B cell (primary cell): ENCODE results near the gene PRLH. TPM values are rescaled to one million over a fixed set of nuclear protein-coding genes. Genes with fewer than 3 reads are reported as not detected.

Source experiments
- ATAC-seq: fragments of 200-7000 bp; cut with Tn5 transposase; one replicate; pipeline ENCODE4 v1.10.0; 2021; ENCODE audit warnings: low read depth, mild to moderate bottlenecking, moderate number of reproducible peaks, moderate library complexity
- CTCF ChIA-PET: fragments of 350-600 bp; sonication (Branson Sonifier 250); formaldehyde crosslinking; loops from one replicate; lab custom pipeline; 2021; ENCODE audit warnings: antibody characterized with exemption, inconsistent platforms; lab: Charles Lee
- POLR2A ChIA-PET: fragments of 350-600 bp; sonication (Branson Sonifier 250); formaldehyde crosslinking; loops from one replicate; lab custom pipeline; 2021; ENCODE audit warnings: antibody characterized with exemption; lab: Charles Lee
- DNase-seq: peaks from one replicate; pipeline ENCODE4 v3.0.0; 2013
- H2AFZ ChIP-seq: 2 replicates; pipeline ENCODE4 v1.6.1; 2012; ENCODE audit warnings: mild to moderate bottlenecking, low read depth, low read length; ENCODE audit not compliant: insufficient read depth, poor library complexity, severe bottlenecking
- H3K27ac ChIP-seq, 2 donors: 1 replicate in 1 of 2; 2 replicates in 1 of 2; pipeline ENCODE4 v1.5.1; 2012 to 2013; ENCODE audit warnings: low read length in 2 of 2, mild to moderate bottlenecking in 2 of 2, moderate library complexity in 1 of 2
- H3K27me3 ChIP-seq, 4 experiments: fragments of 200-600 bp in 1 of 4; sonication (generic) in 1 of 4; replicated peaks in 1 of 4; 1 replicate in 2 of 4; 2 replicates in 2 of 4; pipeline versions ENCODE4 v1.6.1 to v1.7.0; 2013 to 2016; ENCODE audit warnings: low read length in 3 of 4, mild to moderate bottlenecking in 2 of 4, mixed read lengths in 1 of 4, moderate library complexity in 1 of 4; ENCODE audit not compliant: insufficient read depth in 4 of 4, control insufficient read depth in 3 of 4; ENCODE audit errors: control extremely low read depth in 1 of 4
- H3K36me3 ChIP-seq, 2 experiments: replicated peaks in 1 of 2; 1 replicate in 1 of 2; 2 replicates in 1 of 2; pipeline versions ENCODE4 v1.6.1 to v1.7.1; 2013; ENCODE audit warnings: low read length in 1 of 2; ENCODE audit not compliant: insufficient read depth in 2 of 2, control insufficient read depth in 1 of 2; ENCODE audit errors: control extremely low read depth in 1 of 2, extremely low read depth in 1 of 2
- H3K4me1 ChIP-seq, 2 donors: fragments of 200-600 bp in 1 of 2; sonication (generic) in 1 of 2; 1 replicate in 1 of 2; 2 replicates in 1 of 2; pipeline versions ENCODE4 v1.5.1 to v1.6.1; 2013 to 2017; ENCODE audit warnings: low read length in 2 of 2; ENCODE audit not compliant: control insufficient read depth in 2 of 2, insufficient read depth in 2 of 2
- H3K4me2 ChIP-seq: replicated peaks from 2 replicates; pipeline ENCODE3; 2012; ENCODE audit warnings: mild to moderate bottlenecking, low read depth, low read length; ENCODE audit not compliant: poor library complexity, severe bottlenecking
- H3K4me3 ChIP-seq, 5 experiments: fragments of 200-600 bp in 1 of 5; sonication (generic) in 1 of 5; 1 replicate in 3 of 5; 2 replicates in 2 of 5; pipeline versions ENCODE4 v1.5.1 to v1.7.0; 2011 to 2016; ENCODE audit warnings: low read length in 4 of 5, mild to moderate bottlenecking in 4 of 5, low read depth in 2 of 5, control low read depth in 1 of 5, moderate library complexity in 1 of 5; ENCODE audit not compliant: insufficient read depth in 1 of 5; ENCODE audit errors: control extremely low read depth in 1 of 5, extremely low read depth in 1 of 5
- H3K79me2 ChIP-seq: fragments of 200-600 bp; sonication (generic); one replicate; pipeline ENCODE4 v1.6.0; 2016; ENCODE audit warnings: low read length; ENCODE audit not compliant: control insufficient read depth, insufficient read depth
- H3K9ac ChIP-seq: fragments of 200-600 bp; sonication (generic); 2 replicates; pipeline ENCODE4 v1.6.1; 2017; ENCODE audit warnings: mild to moderate bottlenecking, low read length, moderate library complexity
- H3K9me3 ChIP-seq, 3 donors: one replicate each; pipeline versions ENCODE4 v1.6.1 to v1.7.1; 2013; ENCODE audit warnings: low read length in 2 of 3; ENCODE audit not compliant: control insufficient read depth in 2 of 3, insufficient read depth in 1 of 3; ENCODE audit errors: control extremely low read depth in 1 of 3
- H4K20me1 ChIP-seq: 2 replicates; pipeline ENCODE4 v1.6.0; 2012; ENCODE audit warnings: mild to moderate bottlenecking, low read length; ENCODE audit not compliant: insufficient read depth, control insufficient read depth, poor library complexity, severe bottlenecking
- H3K27ac Mint-ChIP-seq: one replicate; pipeline ENCODE4 v1.8.0; 2021; ENCODE audit warnings: mixed read lengths
- H3K27me3 Mint-ChIP-seq: one replicate; pipeline ENCODE4 v1.8.0; 2021; ENCODE audit warnings: mixed read lengths
- H3K4me1 Mint-ChIP-seq: one replicate; pipeline ENCODE4 v1.8.0; 2021; ENCODE audit warnings: mixed read lengths
- H3K4me3 Mint-ChIP-seq: one replicate; pipeline ENCODE4 v1.8.0; 2021; ENCODE audit warnings: mixed read lengths
- H3K9me3 Mint-ChIP-seq: one replicate; pipeline ENCODE4 v1.8.0; 2022; ENCODE audit warnings: mixed read lengths; ENCODE audit not compliant: insufficient read depth
- EZH2 ChIP-seq: IDR thresholded peaks from 2 replicates; pipeline ENCODE4 v1.6.1; 2012; ENCODE audit warnings: borderline replicate concordance, low read depth, mild to moderate bottlenecking, moderate library complexity, low read length; ENCODE audit not compliant: insufficient read depth, poor library complexity, severe bottlenecking
- WGBS: methylation state at CpG from one replicate; pipeline ENCODE4 v1.1.5; 2013; ENCODE audit warnings: missing lambda C conversion rate; ENCODE audit not compliant: insufficient coverage; 5-methylcytosine and 5-hydroxymethylcytosine counted together
- intact Hi-C: fragments of 100-400 bp; cut with micrococcal nuclease; formaldehyde crosslinking; loops from one replicate; pipeline ENCODE4 v1.10.0; 2022
- polyA plus RNA-seq: library from polyadenylated mRNA; depleted of rRNA; stranded (reverse); fragments of >200 nt; gene quantifications from 2 replicates; pipeline ENCODE4 v1.2.3, GENCODE V29; 2012
- total RNA-seq, 2 donors: library from RNA; stranded (reverse); fragments of 120-200 nt in 1 of 2; gene quantifications; 1 replicate in 1 of 2; 2 replicates in 1 of 2; pipeline versions ENCODE4 v1.2.3 to v1.2.4, GENCODE V29; 2013 to 2022
- TF ChIP-seq, protein P1 (sequence below): fragments of 200-600 bp; IDR thresholded peaks from one replicate; pipeline ENCODE4 v1.8.0; 2022; ENCODE audit warnings: antibody characterized with exemption, mild to moderate bottlenecking

Gene PRLH
- total and polyA plus RNA-seq, 2 donors (not counting 1 experiment from before 2014, with no cell fraction given): not detected

DNA sequence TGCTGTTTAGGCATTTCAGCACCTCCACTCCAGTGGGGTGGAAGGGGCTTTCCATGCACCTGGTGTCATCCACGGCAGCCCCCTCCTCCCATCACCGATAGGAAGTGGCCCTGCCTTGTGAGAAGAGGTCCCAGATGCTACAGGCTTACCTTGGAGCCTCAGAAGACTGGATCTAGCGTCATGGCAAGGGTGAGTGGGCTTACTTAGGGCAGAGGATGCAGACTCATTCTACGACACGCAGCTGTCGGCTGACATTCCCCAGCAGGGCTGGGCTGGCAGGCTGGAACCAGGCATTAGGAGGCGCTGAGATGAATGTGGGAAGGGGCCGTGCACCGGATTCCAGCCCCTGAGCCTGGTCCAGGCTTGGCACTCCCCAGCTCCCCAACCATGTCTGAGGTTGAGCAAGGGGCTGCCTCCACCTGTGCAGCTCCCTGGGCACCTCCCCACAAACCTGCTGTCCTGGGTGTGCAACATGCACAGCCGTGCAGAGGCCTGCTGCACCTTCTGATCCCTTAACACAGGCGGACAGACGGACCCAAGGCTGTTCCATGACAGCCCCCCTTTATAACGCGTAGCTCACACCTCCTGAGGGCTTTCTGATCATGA is 1.7 kb upstream of the PRLH start:
- Histone ChIP-seq H2AFZ (no peak overlapping the region), H3K9me3 (peaks cover 0 to 11% (median 3%) of the 10 kb centered on the region in 3 donors), H3K4me3 (no peak overlapping the region), H4K20me1 (no peaks in the 10 kb centered on the region), H3K79me2 (no peaks in the 10 kb centered on the region), H3K36me3 (no peaks in the 10 kb centered on the region), H3K27ac (no peak overlapping the region), H3K4me1 (no peaks in the 10 kb centered on the region), H3K27me3 (peaks cover 0 to 10% (median 0%) of the 10 kb centered on the region in 4 experiments), H3K4me2 (no peak overlapping the region), H3K9ac (no peak overlapping the region)
- no peak for DNase-seq
- Mint-ChIP-seq H3K4me3 (no peak overlapping the region), H3K9me3 (peaks cover 4% of the 10 kb centered on the region), H3K27me3 (peaks cover 19% of the 10 kb centered on the region), H3K27ac (no peak overlapping the region), H3K4me1 (no peaks in the 10 kb centered on the region)
- ChIA-PET POLR2A (no interaction called here), CTCF (no interaction called here)
- intact Hi-C loops: no loop called here
- no peak for ATAC-seq
- TF ChIP-seq, protein P1, sequence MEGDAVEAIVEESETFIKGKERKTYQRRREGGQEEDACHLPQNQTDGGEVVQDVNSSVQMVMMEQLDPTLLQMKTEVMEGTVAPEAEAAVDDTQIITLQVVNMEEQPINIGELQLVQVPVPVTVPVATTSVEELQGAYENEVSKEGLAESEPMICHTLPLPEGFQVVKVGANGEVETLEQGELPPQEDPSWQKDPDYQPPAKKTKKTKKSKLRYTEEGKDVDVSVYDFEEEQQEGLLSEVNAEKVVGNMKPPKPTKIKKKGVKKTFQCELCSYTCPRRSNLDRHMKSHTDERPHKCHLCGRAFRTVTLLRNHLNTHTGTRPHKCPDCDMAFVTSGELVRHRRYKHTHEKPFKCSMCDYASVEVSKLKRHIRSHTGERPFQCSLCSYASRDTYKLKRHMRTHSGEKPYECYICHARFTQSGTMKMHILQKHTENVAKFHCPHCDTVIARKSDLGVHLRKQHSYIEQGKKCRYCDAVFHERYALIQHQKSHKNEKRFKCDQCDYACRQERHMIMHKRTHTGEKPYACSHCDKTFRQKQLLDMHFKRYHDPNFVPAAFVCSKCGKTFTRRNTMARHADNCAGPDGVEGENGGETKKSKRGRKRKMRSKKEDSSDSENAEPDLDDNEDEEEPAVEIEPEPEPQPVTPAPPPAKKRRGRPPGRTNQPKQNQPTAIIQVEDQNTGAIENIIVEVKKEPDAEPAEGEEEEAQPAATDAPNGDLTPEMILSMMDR: no peak
- 91% methylated on average over 12 of the region's 14 CpGs for WGBS

DNA sequence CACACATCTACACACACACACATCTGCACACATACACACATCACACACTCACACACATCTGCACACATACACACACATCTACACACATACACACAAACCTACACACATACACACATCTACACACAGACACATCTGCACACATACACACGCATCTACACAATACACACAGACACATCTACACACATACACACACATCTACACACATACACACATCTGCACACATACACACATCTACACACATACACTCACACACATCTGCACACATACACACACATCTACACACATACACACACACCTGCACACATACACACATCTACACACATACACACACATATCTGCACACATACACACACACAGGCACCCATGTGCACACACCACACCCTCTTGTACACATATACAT is 400 bp upstream of the PRLH start:
- Histone ChIP-seq H3K27me3 (peaks cover 0 to 13% (median under 1%) of the 10 kb centered on the region in 4 experiments), H3K4me1 (no peaks in the 10 kb centered on the region), H4K20me1 (no peaks in the 10 kb centered on the region), H3K79me2 (no peaks in the 10 kb centered on the region), H3K36me3 (no peaks in the 10 kb centered on the region), H2AFZ (no peak overlapping the region), H3K4me3 (no peak overlapping the region), H3K9me3 (peaks cover 0 to 11% (median 3%) of the 10 kb centered on the region in 3 donors), H3K4me2 (no peak overlapping the region), H3K9ac (no peak overlapping the region), H3K27ac (no peak overlapping the region)
- Mint-ChIP-seq H3K4me3 (no peak overlapping the region), H3K9me3 (peaks cover 4% of the 10 kb centered on the region), H3K27ac (no peak overlapping the region), H3K27me3 (peaks cover 16% of the 10 kb centered on the region), H3K4me1 (no peaks in the 10 kb centered on the region)
- no peak for TF ChIP-seq EZH2
- TF ChIP-seq, protein P1: no peak
- CTCF ChIA-PET: interaction anchor here (0.8 kb wide), 1 partner anchor 10 kb away, joined by 3 read pairs; no protein-coding TSS in a partner anchor
- no peak for ATAC-seq
- 100% methylated on average over 1 of the region's 1 CpG for WGBS
- POLR2A ChIA-PET: no interaction called here
- intact Hi-C loops: no loop called here
- DNase-seq: no peak
